Ectodermal cell (in vitro differentiated cells): ENCODE results near the gene ITFG2.

ENCODE experiments used
- H3K27ac ChIP-seq: 2 replicates; pipeline ENCODE4 v1.7.0; 2013; ENCODE audit warnings: mild to moderate bottlenecking, low read depth, low read length; ENCODE audit not compliant: insufficient read depth, poor library complexity, severe bottlenecking
- H3K27me3 ChIP-seq: 2 replicates; pipeline ENCODE4 v1.7.0; 2013; ENCODE audit warnings: mild to moderate bottlenecking, low read length; ENCODE audit not compliant: insufficient read depth, control insufficient read depth, poor library complexity, severe bottlenecking
- H3K36me3 ChIP-seq: one replicate; pipeline ENCODE4 v1.7.0; 2013; ENCODE audit warnings: low read length; ENCODE audit not compliant: control insufficient read depth, insufficient read depth
- H3K4me1 ChIP-seq: one replicate; pipeline ENCODE4 v1.7.0; 2013; ENCODE audit warnings: low read length; ENCODE audit not compliant: control insufficient read depth, insufficient read depth
- H3K4me3 ChIP-seq: 2 replicates; pipeline ENCODE4 v1.7.0; 2013; ENCODE audit warnings: low read depth, low read length, control low read depth; ENCODE audit not compliant: insufficient read depth
- H3K9me3 ChIP-seq: 2 replicates; pipeline ENCODE4 v1.7.0; 2013; ENCODE audit warnings: mild to moderate bottlenecking, low read length, moderate library complexity; ENCODE audit not compliant: control insufficient read depth
- WGBS, 2 experiments: methylation state at CpG; one replicate each; pipeline ENCODE4 v1.1.7; 2013; ENCODE audit warnings: missing lambda C conversion rate in 2 of 2; 5-methylcytosine and 5-hydroxymethylcytosine counted together

The ITFG2 gene

DNA sequence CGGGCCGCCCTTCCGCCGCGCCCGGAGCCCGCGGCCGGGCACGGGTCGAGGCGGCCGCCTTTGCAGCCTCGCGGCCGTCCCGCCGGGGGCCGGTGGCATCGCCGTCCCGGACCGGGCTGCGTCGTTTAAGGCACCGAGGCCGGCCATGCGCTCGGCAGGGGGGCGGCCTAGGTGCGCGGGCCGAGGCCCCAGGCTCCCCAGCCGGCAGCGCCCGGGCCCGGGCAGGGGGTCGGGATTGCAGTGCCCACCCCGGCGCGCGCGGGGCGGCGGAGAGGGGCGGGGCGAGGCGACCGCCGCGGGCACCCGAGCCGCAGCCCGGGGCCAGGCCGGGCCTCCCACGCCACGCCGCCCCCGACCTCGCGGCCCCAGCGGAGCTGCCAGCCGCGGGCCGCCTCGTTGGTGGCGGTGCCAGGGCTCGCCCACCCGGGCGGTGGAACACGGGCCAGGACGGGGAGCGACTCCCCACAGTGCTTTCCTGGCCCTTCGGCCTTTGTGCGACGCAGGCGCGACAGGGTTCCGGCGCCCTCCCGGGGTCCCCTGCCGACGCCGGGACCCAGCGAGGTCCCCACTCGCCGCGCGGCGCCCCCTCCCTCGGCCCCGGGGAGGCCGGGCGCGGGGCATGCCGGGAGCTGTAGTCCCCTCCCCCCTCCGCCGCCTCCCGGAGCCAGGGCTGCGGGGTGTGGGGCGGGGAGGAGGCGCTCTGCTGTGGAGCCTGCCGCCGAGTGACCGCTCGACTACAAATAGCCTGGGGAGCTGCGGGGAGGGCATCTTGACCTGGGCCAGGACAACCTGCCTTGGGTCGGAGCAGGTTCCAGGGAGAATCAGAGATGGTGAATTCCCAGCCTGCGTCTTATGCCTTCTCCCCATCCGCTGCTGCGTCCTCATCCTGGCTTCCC is 16.9 kb upstream of the ITFG2 start:
- Histone ChIP-seq H3K36me3 (peaks cover 23% of the 10 kb centered on the region), H3K9me3 (no peaks in the 10 kb centered on the region), H3K4me3 (peak overlapping the region; percentile 53), H3K27me3 (peaks cover 21% of the 10 kb centered on the region), H3K27ac (no peak overlapping the region), H3K4me1 (no peaks in the 10 kb centered on the region)
- 0 to 1% methylated on average over 111 of the region's 111 CpGs for WGBS, 2 experiments

DNA sequence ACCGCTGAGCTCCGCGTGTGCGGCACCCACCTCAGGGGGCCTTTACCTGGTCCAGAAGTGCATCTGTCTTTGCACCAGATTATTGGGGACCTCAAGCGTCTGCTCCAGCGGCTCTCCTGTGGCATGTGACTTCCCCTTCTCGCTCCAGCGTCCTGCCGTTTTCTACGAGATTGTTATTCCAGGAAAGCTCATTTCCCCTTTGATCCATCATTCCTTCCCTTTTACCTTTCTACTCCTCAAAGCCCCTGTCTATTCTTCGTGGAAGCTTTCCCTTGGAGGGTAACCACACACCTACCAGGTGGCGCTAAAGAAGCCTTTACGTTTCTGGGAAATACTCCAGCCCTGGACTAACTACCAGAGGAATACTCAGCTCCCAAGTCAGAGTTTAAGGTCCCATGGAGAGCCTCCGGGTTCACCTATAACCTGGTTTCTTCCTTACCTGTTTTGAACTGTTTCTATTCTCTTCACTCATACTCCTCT is 16.2 kb upstream of the ITFG2 start:
- peak overlapping the region; percentile 53 for H3K4me3 ChIP-seq
- peaks cover 21% of the 10 kb centered on the region for H3K27me3 ChIP-seq
- no peak overlapping the region for H3K27ac ChIP-seq
- peaks cover 29% of the 10 kb centered on the region for H3K36me3 ChIP-seq
- 15 to 16% methylated on average over 14 of the region's 14 CpGs for WGBS, 2 experiments
- no peaks in the 10 kb centered on the region for H3K9me3 ChIP-seq
- H3K4me1 ChIP-seq, result no peaks in the 10 kb centered on the region

DNA sequence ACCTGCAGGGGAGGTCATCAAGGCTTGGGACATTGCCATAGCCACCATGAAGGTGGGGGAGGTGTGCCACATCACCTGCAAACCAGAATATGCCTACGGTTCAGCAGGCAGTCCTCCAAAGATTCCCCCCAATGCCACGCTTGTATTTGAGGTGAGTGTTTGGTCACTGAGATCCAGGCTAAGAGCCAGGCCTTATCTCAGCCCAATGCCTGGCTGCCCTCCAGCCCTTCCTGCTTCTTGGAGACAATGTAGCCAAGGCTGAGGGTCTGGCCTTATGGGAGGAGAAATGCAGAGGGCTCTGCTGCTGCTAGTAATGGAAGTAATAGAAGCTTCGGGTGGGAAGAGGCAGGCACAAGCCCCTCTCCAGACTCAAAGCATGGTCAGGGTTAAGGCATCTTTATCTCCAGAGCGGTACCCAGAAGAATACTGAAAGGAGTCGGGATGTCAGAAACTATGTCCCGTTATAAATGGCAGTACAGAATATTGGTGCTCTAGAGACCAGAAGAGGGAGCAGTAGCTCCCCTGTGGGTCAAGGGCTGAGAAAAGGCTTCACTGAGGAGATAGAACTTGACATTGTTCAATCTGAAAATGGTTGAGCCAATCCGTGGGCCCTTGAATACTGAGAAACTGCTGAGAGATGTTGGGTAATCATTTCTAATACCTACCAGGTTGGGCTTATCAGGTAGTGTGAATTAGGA is 14.6 kb upstream of the ITFG2 start:
- Histone ChIP-seq H3K27me3 (peaks cover 20% of the 10 kb centered on the region), H3K4me3 (no peak overlapping the region), H3K4me1 (no peaks in the 10 kb centered on the region), H3K36me3 (peaks cover 30% of the 10 kb centered on the region), H3K9me3 (no peaks in the 10 kb centered on the region), H3K27ac (no peak overlapping the region)
- 94 to 95% methylated on average over 7 of the region's 7 CpGs for WGBS, 2 experiments

DNA sequence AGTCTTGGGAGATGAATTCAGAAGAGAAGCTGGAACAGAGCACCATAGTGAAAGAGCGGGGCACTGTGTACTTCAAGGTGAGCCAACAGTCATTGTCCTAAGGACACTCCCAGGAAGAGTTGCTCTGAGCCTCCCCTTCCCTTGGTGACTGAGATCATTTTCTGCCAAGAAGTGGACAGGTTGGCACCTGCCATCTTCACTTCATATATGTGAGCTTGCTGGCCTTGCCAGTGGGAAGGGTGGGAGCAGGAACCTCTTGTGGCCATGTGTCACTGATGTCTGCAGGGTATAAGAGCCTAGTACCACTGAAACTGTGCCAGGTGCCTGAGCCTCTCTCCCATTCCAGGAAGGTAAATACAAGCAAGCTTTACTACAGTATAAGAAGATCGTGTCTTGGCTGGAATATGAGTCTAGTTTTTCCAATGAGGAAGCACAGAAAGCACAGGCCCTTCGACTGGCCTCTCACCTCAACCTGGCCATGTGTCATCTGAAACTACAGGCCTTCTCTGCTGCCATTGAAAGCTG is 12.4 kb upstream of the ITFG2 start:
- Histone ChIP-seq H3K4me3 (no peak overlapping the region), H3K36me3 (peaks cover 36% of the 10 kb centered on the region), H3K27me3 (no peaks in the 10 kb centered on the region), H3K4me1 (no peaks in the 10 kb centered on the region), H3K9me3 (no peaks in the 10 kb centered on the region), H3K27ac (no peak overlapping the region)
- 96 to 98% methylated on average over 3 of the region's 3 CpGs for WGBS, 2 experiments

DNA sequence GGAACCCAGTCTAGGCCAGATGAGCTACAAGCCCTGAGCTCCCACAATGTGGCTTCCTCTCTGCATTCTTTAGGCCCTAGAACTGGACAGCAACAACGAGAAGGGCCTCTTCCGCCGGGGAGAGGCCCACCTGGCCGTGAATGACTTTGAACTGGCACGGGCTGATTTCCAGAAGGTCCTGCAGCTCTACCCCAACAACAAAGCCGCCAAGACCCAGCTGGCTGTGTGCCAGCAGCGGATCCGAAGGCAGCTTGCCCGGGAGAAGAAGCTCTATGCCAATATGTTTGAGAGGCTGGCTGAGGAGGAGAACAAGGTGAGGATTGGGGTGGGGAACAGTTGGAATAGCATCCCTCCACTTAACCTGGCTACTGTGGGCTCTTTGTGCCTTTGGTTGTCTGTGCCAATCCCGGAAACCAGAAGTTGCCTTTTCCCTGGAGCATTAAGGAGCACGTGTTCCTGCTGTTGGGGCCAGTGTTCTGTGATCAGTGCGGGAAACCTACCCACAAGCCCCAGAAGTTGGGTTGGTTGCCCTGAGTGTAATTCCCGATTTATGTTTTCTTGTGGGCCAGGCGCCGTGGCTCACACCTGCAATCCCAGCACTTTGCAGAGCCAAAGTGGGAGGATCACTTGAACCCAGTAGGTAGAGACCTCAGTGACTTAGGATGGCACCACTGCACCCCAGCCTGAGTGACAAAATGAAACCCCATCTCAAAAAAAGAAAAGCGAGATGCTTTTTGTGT is 11.3 kb upstream of the ITFG2 start:
- no peaks in the 10 kb centered on the region for H3K27me3 ChIP-seq
- no peaks in the 10 kb centered on the region for H3K9me3 ChIP-seq
- H3K4me1 ChIP-seq, result no peaks in the 10 kb centered on the region
- H3K4me3 ChIP-seq, result no peak overlapping the region
- no peak overlapping the region for H3K27ac ChIP-seq
- H3K36me3 ChIP-seq, result peaks cover 36% of the 10 kb centered on the region
- WGBS, 2 experiments, result 94 to 95% methylated on average over 15 of the region's 16 CpGs

DNA sequence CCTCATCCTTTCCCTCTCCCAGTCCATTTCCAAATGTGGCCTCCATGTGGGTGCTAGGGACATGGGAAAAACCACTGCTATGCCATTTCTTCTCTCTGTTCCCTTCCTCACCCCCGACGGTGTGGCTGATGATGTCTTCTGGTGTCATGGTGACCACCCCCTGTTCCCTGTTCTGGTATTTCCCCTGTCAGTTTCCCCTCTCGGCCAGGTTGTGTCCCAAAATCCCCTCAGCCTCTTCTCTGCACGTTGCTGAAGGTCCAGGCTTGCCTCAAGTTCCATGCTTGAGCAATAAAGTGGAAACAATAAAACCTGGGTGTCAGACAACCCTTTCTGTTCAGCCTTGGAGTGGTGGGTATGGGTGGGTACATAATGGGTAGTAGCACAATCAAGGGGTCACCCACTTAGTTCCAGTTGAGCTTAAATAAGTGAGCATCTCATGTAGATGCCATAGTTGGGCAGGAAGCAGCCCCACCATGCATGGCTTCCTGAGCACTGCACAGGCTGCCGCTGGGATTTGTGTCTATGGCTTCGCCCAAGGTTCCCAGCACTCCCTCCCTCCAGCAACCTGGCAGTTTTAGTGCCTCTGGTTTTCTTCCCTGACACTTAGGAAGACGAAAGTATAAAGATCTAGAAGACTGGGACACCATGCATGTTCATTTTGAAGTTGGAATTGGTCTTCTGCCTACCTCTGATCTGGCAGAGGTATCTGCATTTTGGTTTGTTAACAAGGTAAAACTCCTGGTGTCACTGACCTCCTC is 8.7 kb upstream of the ITFG2 start:
- peaks cover 24% of the 10 kb centered on the region for H3K36me3 ChIP-seq
- no peak overlapping the region for H3K27ac ChIP-seq
- no peaks in the 10 kb centered on the region for H3K4me1 ChIP-seq
- no peaks in the 10 kb centered on the region for H3K27me3 ChIP-seq
- no peaks in the 10 kb centered on the region for H3K9me3 ChIP-seq
- 91 to 93% methylated on average over 7 of the region's 7 CpGs for WGBS, 2 experiments
- no peak overlapping the region for H3K4me3 ChIP-seq

DNA sequence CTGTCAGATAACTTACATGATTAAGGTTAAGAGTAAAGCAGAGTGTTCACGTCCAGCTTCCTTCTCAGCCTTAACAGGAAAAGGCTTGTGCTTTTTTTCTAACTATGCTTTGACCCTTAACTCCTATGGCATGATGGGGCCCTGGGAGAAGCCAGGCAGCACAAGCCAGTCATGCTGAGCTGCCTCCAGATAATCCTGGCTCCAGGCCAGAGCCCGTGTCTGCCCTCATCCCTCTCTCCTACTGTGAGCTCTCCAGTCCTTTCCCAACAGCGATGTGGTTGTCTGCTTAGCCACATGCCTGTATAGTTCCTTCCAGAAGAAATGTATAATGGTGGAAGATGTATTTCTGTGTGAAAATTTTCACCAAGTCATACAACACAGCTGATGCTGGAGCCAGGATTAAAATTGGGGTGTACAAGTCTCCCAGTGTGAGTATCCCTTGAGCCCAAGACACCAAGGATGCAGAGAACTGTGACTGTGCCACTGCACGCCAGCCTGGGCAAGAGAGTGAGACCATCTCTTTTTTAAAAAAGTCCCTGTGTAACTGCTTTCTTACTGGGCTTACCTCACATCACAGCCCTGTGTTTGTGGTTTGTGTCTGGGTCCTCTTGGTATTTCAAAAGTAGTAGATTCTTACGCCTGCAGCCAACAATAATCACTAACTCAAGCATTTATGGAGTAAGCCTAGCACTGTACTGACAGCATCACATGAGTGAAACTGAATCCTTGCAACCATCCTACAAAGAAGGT is 7.9 kb upstream of the ITFG2 start:
- H3K27ac ChIP-seq, result no peak overlapping the region
- no peak overlapping the region for H3K4me3 ChIP-seq
- WGBS, 2 experiments, result 89 to 91% methylated on average over 4 to 5 of the region's 5 CpGs

DNA sequence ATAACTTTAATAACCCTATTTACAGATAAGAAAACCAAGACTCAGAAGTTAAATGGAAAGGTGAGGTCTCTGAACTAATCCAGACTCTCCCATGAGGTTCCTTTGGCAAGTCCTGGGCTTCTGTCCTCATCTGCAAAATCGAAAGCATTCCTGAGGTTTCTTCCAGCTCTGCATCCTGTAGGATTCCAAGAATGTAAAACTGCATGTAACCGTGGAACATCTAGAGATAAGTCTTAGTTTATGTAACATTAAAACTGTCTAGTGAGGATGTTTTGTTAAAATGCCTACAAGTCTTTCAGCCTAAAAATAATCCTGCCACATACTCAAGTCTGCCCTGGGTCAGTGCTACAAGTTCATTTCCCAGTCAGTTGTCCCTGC is 7.3 kb upstream of the ITFG2 start:
- no peak overlapping the region for H3K27ac ChIP-seq
- WGBS, 2 experiments, result 92 to 95% methylated on average over 2 of the region's 2 CpGs
- H3K4me3 ChIP-seq, result no peak overlapping the region
- peaks cover 17% of the 10 kb centered on the region for H3K36me3 ChIP-seq
- no peaks in the 10 kb centered on the region for H3K9me3 ChIP-seq
- no peaks in the 10 kb centered on the region for H3K27me3 ChIP-seq
- H3K4me1 ChIP-seq, result no peaks in the 10 kb centered on the region

More for the DNA sequence above, 7.9 kb upstream of the ITFG2 start:
- Histone ChIP-seq H3K9me3 (no peaks in the 10 kb centered on the region), H3K27me3 (no peaks in the 10 kb centered on the region), H3K36me3 (peaks cover 17% of the 10 kb centered on the region), H3K4me1 (no peaks in the 10 kb centered on the region)

DNA sequence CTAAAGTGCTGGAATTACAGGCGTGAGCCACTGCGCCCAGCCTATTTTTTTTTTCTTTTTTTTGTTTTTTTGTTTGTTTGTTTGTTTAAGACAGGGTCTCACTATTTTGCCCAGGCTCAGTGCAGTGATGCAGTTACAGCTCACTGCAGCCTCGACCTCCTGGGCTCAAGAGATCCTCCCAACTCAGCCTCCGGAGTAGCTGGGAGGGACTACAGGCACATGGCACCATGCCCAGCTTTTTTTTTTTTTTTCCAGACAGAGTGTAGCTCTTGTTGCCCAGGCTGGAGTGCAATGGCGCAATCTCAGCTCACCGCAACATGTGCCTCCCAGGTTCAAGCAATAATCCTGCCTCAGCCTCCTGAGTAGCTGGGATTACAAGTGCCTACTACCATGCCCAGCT is 5.8 kb upstream of the ITFG2 start:
- Histone ChIP-seq H3K36me3 (peaks cover 6% of the 10 kb centered on the region), H3K4me3 (no peak overlapping the region), H3K9me3 (no peaks in the 10 kb centered on the region), H3K27me3 (no peaks in the 10 kb centered on the region), H3K4me1 (no peaks in the 10 kb centered on the region), H3K27ac (no peak overlapping the region)
- 94 to 97% methylated on average over 6 of the region's 6 CpGs for WGBS, 2 experiments
